Esophagus squamous epithelium (tissue), 5 donors: ENCODE measurements around the gene PFDN1. TPM values are rescaled to one million over a fixed set of nuclear protein-coding genes. Genes with fewer than 3 reads are reported as not detected.

Experiments used
- DNase-seq: peaks from one replicate; lab custom pipeline; 2025; lab: John Stamatoyannopoulos, UW
- H3K27ac ChIP-seq, 4 donors: fragments of 200-600 bp; sonication (generic); one replicate each; pipeline ENCODE4 v1.5.1; 2016 to 2019; ENCODE audit warnings: mild to moderate bottlenecking in 1 of 4
- H3K27me3 ChIP-seq, 4 donors: fragments of 200-600 bp; sonication (generic); 1 replicate in 3 of 4; 2 replicates in 1 of 4; pipeline versions ENCODE4 v1.5.1 to v1.6.0; 2017 to 2021; ENCODE audit warnings: antibody characterized with exemption in 1 of 4
- H3K36me3 ChIP-seq, 3 donors: fragments of 200-600 bp; sonication (generic); one replicate each; pipeline ENCODE4 v1.5.1; 2016 to 2019
- H3K4me1 ChIP-seq, 3 donors: fragments of 200-600 bp; sonication (generic); one replicate each; pipeline ENCODE4 v1.5.1; 2017 to 2019
- H3K4me3 ChIP-seq, 4 donors: fragments of 200-600 bp; sonication (generic); 1 replicate in 3 of 4; 2 replicates in 1 of 4; pipeline ENCODE4 v1.5.1; 2016 to 2019; ENCODE audit warnings: mild to moderate bottlenecking in 2 of 4, moderate library complexity in 1 of 4
- H3K9me3 ChIP-seq, 3 donors: fragments of 200-600 bp; sonication (generic); one replicate each; pipeline ENCODE4 v1.5.1; 2016 to 2019
- POLR2A ChIP-seq, 4 donors: fragments of 450-650 bp; IDR thresholded peaks; one replicate each; pipeline ENCODE4 v1.6.1; 2017; ENCODE audit warnings: antibody characterized with exemption in 4 of 4, mild to moderate bottlenecking in 4 of 4, moderate library complexity in 3 of 4
- WGBS, 2 donors: methylation state at CpG; one replicate each; pipeline ENCODE4 v1.1.5; 2018; 5-methylcytosine and 5-hydroxymethylcytosine counted together
- intact Hi-C: fragments of 100-400 bp; cut with DNase I; formaldehyde crosslinking; loops from one replicate; pipeline ENCODE4 v1.15.0; 2022
- total RNA-seq, 4 donors: library from RNA; depleted of rRNA; stranded (reverse); fragments of >200 nt; gene quantifications; one replicate each; pipeline ENCODE4 v1.1.0, GENCODE V29; 2016
- TF ChIP-seq, protein P1 (sequence below), 6 experiments: fragments of 450-650 bp in 4 of 6; fragments of 200-600 bp in 2 of 6; sonication (generic) in 2 of 6; IDR thresholded peaks; one replicate each; pipeline ENCODE4 v1.5.1; 2016 to 2019; ENCODE audit warnings: antibody characterized with exemption in 6 of 6, mild to moderate bottlenecking in 4 of 6, moderate library complexity in 4 of 6
- donor health status: DM: yes; HTN: yes; CAD: no.

PFDN1 gene
- total RNA-seq, 4 donors from 2014 or later, result 38.1 to 67.5 (median 60.4) TPM

DNA sequence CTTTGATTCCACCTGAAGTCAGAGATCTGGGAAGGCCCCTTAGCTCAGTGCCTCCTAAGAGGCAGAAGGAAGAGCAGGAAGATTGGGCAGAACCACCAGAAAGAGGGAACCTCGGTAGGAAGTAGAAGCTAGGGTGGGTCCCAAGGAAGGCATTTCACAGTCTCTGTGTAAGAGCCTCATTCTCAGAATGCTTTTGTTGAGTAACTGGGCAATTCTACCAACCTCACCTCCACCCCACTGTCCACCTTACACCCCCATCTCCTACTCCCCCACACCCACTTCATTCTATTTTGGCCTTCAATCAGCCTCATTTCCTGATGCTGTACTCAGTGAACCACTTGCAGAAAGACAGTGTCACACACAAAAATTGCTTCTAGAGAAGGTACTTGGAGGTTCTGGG lies 40.0 kb upstream of the PFDN1 start:
- Histone ChIP-seq H3K9me3 (no peaks in the 10 kb centered on the region), H3K27me3 (no peaks in the 10 kb centered on the region), H3K36me3 (peaks cover 0 to 66% (median 0%) of the 10 kb centered on the region in 3 donors), H3K4me3 (no peak overlapping the region), H3K27ac (peak overlapping the region in 3 of 4 donors; percentile 43 to 64 (median 53)), H3K4me1 (peaks cover 31 to 95% (median 85%) of the 10 kb centered on the region in 3 donors)
- WGBS, 2 donors, result 36 to 45% methylated on average over 1 of the region's 1 CpG
- intact Hi-C loops, result no loop called here
- no peak for DNase-seq
- TF ChIP-seq, protein P1, sequence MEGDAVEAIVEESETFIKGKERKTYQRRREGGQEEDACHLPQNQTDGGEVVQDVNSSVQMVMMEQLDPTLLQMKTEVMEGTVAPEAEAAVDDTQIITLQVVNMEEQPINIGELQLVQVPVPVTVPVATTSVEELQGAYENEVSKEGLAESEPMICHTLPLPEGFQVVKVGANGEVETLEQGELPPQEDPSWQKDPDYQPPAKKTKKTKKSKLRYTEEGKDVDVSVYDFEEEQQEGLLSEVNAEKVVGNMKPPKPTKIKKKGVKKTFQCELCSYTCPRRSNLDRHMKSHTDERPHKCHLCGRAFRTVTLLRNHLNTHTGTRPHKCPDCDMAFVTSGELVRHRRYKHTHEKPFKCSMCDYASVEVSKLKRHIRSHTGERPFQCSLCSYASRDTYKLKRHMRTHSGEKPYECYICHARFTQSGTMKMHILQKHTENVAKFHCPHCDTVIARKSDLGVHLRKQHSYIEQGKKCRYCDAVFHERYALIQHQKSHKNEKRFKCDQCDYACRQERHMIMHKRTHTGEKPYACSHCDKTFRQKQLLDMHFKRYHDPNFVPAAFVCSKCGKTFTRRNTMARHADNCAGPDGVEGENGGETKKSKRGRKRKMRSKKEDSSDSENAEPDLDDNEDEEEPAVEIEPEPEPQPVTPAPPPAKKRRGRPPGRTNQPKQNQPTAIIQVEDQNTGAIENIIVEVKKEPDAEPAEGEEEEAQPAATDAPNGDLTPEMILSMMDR (IDR thresholded peaks at IDR 0.05), result no peak
- TF ChIP-seq POLR2A (IDR thresholded peaks at IDR 0.05), result no peak

DNA sequence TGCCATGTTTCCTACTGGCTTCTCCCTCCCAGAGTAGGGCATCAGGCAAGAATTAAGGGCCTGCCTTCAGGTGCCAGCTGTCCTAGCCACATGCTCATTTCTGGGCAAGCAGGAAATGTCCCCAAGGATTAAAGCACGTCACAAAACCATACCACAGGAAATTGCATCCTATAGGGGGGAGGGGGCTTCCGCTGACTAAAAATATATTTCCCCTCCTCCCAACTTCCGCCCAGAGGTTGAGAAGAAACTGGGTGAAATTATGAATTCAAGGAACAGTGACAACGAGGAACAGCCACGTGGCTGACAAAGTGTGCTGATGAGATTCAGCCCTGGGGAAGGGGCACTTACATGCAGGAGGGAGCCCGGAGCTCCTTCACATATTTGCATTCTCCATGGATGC lies 39.4 kb upstream of the PFDN1 start:
- peaks cover 25 to 95% (median 85%) of the 10 kb centered on the region in 3 donors for H3K4me1 ChIP-seq
- H3K27ac ChIP-seq, result peak overlapping the region in 3 of 4 donors; percentile 59 to 71 (median 64)
- H3K9me3 ChIP-seq, result no peaks in the 10 kb centered on the region
- no peak for DNase-seq
- peaks cover 0 to 72% (median 3%) of the 10 kb centered on the region in 3 donors for H3K36me3 ChIP-seq
- intact Hi-C loops, result no loop called here
- 51 to 57% methylated on average over 4 to 6 of the region's 6 CpGs for WGBS, 2 donors
- H3K4me3 ChIP-seq, result no peak overlapping the region
- TF ChIP-seq, protein P1 (IDR thresholded peaks at IDR 0.05), result no peak
- no peak for TF ChIP-seq POLR2A (IDR thresholded peaks at IDR 0.05)
- no peaks in the 10 kb centered on the region for H3K27me3 ChIP-seq

DNA sequence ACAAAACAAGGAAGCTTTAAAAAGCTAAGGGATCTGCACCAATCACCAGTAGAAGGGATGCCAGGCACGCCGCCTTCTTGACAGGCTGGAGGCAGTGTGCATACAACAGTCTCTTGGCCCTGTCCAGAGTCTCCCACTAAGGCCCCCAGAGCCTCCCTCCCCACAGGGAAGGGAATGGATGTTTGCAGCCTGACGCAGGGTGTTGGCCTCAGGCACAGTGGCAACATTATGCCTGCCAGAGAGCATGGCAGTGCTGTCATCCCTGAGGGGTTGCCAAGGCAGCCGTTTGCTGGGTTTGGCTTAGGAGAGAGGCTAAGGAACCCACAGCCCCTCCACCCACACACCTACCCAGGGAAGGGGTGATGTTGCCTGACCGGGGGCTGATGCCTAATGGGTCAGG lies 38.7 kb upstream of the PFDN1 start:
- peaks cover 0 to 79% (median 7%) of the 10 kb centered on the region in 3 donors for H3K36me3 ChIP-seq
- DNase-seq, result no peak
- TF ChIP-seq POLR2A (IDR thresholded peaks at IDR 0.05), result no peak
- TF ChIP-seq, protein P1 (IDR thresholded peaks at IDR 0.05), result no peak
- intact Hi-C loops, result no loop called here
- no peaks in the 10 kb centered on the region for H3K27me3 ChIP-seq
- peak overlapping the region; percentile 0 to 71 (median 62) for H3K27ac ChIP-seq
- WGBS, 2 donors, result 51 to 62% methylated on average over 2 to 5 of the region's 5 CpGs
- H3K4me1 ChIP-seq, result peaks cover 23 to 92% (median 83%) of the 10 kb centered on the region in 3 donors
- H3K4me3 ChIP-seq, result peak overlapping the region in 1 of 4 donors; percentile 1
- no peaks in the 10 kb centered on the region for H3K9me3 ChIP-seq

DNA sequence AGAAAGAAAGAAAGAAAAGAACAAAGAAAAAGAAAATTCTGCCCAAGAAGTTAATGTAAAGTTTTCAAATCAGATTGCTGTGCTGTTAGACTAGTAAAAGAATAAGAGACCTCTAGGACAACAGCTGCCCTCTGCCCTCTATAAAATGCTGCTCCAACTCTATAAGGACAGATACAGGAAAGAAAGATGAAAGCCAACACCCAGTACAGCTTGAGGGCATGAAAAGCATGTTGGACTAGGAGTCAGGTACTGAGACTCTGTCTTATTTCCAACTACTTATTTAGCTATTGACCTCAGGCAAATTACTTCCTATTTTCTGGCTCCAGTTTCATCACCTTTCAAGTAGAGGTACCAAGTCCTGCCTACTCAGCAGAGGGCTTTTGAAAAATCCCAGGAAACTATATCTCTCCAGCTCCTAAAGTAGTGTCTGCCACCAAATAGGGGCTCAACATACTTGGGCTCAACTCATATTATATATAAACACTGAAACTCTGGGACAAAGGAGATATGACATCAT lies 37.8 kb upstream of the PFDN1 start:
- Histone ChIP-seq H3K27me3 (no peaks in the 10 kb centered on the region), H3K27ac (peak overlapping the region in 1 of 4 donors; percentile 71), H3K4me3 (no peak overlapping the region), H3K36me3 (peaks cover 0 to 89% (median 7%) of the 10 kb centered on the region in 3 donors), H3K4me1 (peaks cover 22 to 97% (median 85%) of the 10 kb centered on the region in 3 donors), H3K9me3 (no peaks in the 10 kb centered on the region)
- intact Hi-C loops, result no loop called here
- no peak for TF ChIP-seq POLR2A (IDR thresholded peaks at IDR 0.05)
- TF ChIP-seq, protein P1 (IDR thresholded peaks at IDR 0.05), result no peak
- DNase-seq, result no peak

DNA sequence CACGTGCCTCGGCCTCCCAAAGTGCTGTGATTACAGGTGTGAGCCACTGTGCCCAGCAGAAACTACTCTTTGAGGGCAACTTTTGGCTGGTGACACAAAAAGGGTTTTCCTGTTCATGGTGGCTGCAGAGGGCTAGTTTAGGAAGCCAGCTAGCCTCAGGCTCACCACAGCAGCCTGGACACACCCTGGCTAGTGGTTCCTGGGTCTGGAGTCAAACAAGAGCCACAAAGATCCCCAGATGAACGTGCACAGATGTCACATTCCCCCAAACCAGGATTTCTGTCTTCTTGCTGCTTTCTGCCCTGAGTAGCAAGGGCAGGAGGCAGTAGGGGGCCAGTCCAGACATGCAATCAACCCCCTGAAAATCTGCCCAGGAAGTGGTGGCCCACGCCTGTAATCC lies 36.7 kb upstream of the PFDN1 start:
- Histone ChIP-seq H3K9me3 (no peaks in the 10 kb centered on the region), H3K4me1 (peaks cover 16 to 88% (median 77%) of the 10 kb centered on the region in 3 donors), H3K4me3 (no peak overlapping the region), H3K36me3 (peaks cover under 1 to 98% (median 7%) of the 10 kb centered on the region in 3 donors), H3K27ac (no peak overlapping the region), H3K27me3 (no peaks in the 10 kb centered on the region)
- no peak for TF ChIP-seq POLR2A (IDR thresholded peaks at IDR 0.05)
- TF ChIP-seq, protein P1 (IDR thresholded peaks at IDR 0.05), result no peak
- no peak for DNase-seq
- intact Hi-C loops, result no loop called here
- WGBS, 2 donors, result 33 to 57% methylated on average over 1 to 4 of the region's 4 CpGs
